GM04503 (cell line): ENCODE results near the gene LMBR1L.
"Not testable (repeated sequence)": the region's sequence is repeated elsewhere in the genome, so short reads cannot be mapped to it uniquely, and the experiment has no call there.

Experiments used
- DNase-seq: peaks from one replicate; pipeline ENCODE4 v3.0.0-alpha.2; 2012; ENCODE audit warnings: low read depth

Gene LMBR1L

DNA sequence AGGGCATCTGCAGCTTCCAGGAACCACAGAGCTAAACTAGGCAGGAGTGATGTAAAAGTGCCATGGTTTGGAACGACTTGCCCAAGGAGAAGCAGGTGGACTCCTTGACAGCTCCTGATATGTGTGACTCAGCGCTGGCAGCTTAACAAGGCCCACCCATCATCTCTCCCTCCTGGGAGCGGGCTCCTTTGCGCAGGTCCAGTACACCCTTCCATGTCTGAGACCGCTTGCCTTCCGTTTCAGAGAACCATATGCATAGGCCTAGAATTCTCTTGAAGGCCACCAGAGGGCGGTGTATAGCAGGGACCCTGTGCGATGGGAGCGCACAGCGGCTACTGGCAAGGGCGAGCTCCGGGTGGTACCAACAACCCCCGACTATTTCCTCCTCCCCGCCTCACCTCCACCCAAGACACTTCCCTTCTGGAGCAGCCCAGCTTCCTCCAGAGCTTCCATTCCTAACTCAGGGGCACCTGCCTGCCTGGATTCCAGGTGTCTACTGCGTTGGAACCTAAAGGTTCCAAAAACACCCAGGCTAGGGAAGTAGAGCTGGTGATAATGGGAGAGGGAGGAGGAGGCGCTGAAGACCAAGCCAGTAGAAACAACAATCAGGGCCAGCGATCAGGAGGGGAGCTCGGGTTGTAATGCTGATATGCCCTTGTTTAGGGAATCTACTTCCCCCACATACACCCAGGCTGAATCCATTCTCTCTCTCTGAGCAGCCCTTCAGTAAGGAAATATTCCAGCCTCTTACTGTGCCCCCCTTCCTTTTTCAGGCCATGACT lies 22.3 kb downstream of the LMBR1L start:
- DNase-seq: no peak

- DNase-seq: no peak
Measured at GRCh38 chr12:49086116-49086515, 24.5 kb downstream of the LMBR1L start.

DNA sequence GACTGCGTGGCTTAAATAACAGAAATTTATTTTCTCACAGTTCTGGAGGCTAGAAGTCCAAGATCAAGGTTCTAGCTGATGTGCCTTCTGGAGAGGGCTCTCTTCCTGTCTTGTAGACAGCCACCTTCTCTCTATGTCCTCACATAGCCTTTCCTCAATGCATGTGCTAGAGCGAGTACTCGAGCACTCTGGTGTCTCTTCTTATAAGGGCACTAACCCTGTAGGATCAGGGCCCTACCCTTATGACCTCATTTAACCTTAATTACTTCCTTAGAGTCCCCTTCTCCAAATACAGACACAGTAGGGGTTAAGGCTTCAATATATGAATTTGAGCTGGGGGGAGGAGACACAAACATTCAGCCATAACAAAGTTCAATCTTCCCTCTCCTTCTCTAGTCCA lies 26.2 kb downstream of the LMBR1L start:
- DNase-seq: no peak

DNA sequence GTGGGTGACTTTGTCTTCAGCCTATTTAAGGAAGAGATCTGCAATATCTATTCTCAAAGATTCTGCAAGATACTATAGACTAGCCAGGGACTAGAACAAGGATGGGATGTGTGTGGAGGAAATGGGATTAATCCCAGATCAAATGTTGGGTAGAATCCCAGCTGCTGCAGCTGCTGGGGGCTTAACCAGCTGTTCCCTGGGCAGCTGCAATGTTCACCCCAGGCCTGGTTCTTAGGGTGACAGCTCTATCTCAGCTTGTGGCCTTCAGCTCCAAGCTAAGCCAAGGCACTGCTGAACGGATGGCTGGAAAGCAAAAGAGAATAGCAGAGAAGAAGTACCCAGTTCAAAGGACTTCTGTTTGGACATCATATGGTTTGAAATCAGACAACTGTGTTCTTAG lies 30.9 kb downstream of the LMBR1L start:
- no peak for DNase-seq

DNA sequence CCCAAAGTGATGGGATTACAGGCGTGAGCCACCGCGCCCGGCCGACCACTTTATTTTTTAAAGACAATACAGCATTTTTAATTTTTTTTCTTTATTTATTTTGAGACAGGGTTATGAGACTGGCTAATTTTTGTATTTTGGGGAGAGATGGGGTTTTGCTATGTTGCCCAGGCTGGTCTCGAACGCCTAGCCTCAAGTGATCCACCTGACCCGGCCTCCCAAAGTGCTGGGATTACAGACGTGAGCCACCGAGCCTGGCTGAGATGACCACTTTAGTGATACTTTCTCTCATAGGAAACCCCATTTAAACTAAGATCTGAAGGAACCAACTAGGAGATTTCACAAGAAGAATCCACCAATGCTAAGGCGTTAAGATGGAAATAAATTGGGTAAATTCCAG lies 39.7 kb downstream of the LMBR1L start:
- no peak for DNase-seq

GRCh38 chr12:49069507-49070346 lies 40.9 kb downstream of the LMBR1L start, which contains the start of gene RHEBL1:
Gene RHEBL1 (minus strand): TSS chr12:49069979. CDS start chr12:49069785, 194 bp downstream.
- DNase-seq: peak; percentile 73

GRCh38 chr12:49068879-49069506 lies 41.7 kb downstream of the LMBR1L start:
- DNase-seq: no peak

- DNase-seq: no peak
Measured at GRCh38 chr12:49066120-49066519, 44.5 kb downstream of the LMBR1L start.

GRCh38 chr12:49064767-49065152 lies 45.9 kb downstream of the LMBR1L start:
- DNase-seq: no peak

- not testable (repeated sequence) for DNase-seq
Measured at GRCh38 chr12:49061916-49062315, 48.7 kb downstream of the LMBR1L start.

GRCh38 chr12:49061157-49061650 lies 49.4 kb downstream of the LMBR1L start:
- no peak for DNase-seq

GRCh38 chr12:49060237-49061156 lies 50.1 kb downstream of the LMBR1L start, which contains the start of gene KMT2D:
Gene KMT2D (minus strand): TSS chr12:49060794. CDS start chr12:49055324, 5,470 bp downstream.
- DNase-seq: peak; percentile 75

DNA sequence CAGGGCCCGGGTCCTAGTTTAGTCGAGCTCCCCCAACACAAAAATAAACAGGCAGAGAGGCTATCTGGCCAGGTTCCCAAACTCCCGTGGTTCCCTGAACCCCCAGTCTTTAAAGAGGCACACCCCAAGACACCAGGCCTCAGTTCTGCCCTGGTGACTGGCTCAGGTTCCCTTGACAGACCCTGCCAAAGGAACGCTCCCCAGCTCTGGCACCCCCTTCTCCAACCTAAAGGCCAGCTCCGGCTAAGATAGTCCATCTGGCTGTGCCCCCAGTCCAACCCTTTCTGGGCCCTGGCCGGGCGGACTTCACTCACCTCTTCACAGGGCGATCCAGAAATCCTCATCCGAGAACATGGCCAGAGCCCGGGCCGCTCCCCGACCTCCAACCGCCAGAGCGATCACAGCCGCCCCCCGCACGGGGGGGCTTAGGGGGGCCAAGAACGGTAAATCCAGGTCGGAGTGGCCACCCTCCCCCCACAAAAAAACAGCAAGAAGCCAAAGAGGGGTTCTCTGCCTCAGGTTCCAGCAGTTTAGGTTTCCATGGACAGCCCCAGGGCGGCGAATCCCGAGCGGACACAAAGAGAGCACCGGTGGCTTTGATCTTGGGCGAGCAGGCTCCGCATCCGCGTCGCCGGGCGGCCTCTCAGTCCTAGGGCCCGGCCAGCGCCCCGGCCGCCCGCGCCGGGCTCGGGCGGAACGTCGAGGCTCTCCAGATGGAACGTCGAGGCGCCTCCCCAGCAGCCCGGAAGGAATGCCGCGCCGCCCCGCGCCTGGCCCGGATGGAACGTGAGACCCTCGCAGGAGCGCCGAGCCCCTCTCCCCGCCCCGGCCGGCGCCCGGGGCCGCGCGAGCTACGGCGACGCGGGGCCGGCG lies 51.1 kb downstream of the LMBR1L start:
- DNase-seq: no peak

GRCh38 chr12:49059045-49059298 lies 51.7 kb downstream of the LMBR1L start:
- DNase-seq: no peak

GRCh38 chr12:49058366-49059044 lies 52.1 kb downstream of the LMBR1L start:
- DNase-seq: no peak

DNA sequence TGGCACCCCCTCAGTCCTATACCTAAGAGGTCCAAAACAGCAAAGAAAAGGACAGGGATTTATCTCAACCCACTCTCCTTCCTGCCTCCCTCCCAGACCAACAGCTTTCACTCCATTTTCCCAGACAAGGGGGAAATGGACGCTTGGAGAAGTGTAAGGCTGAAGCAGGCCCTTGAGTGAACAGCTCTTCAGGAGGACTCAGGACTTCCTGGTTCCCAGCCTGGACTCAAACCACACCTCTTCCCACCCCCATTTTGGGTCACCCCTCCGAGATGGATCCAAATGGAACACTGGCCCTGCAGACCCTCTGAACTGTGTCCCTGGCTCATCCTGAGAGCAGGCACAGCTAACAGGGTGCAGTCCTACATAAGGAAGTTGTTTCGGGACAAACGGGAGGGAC lies 52.8 kb downstream of the LMBR1L start:
- no peak for DNase-seq

DNA sequence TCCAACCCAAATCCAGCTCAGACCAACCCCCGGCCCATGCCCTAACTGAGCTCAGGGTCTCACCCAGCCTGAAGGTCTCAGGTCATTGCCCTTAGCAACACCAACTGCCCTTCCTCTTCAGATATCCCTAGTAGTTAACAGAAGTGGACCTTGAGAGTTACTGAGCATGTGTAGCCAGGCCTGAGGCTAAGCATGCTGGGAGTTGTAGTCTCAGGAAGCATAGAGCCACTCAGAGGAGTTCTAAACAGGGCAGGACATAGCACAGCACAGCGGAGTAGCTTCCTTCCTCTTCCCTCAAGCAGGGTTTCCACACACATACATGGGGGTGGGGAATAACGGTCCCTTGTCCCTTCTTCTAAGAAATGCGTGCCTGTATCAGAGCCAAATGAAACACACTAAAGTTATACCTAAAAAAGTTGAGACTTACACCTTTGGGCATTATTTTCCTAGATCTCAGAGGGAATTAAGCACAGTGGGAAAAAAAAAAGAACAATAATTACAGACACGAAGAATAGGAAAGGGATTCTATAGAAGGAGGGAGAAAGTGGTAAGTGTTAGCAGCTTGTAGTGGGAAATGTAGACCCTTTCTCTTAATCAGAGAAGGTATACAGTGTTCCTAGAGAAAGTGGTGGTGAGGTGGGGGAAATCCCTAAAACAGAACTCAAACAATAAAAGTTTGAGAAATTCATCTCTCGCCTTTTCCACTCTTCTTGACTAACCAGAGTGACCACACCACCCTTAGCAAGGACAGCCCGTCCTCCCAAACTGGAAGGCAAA lies 54.5 kb downstream of the LMBR1L start:
- DNase-seq: peak; percentile 51

DNA sequence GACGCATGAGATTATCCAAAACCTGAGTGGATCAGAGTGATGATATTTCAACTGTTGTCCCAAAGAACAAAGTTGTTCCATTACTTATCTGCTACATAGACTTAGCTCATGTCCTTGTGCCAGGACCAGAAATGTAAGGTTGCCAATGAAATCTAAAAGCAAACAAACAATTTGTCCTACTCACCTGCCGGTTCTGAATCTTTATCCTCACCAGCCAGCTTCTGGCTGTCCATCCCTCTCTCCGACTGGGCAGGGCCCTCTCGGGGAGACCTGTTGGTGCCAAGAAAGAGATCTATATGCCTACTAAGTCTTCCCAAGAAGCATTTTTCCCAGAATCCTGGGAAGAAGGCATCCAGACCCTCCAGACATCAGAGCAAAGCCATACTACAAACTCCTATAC lies 55.6 kb downstream of the LMBR1L start:
- DNase-seq: no peak

DNA sequence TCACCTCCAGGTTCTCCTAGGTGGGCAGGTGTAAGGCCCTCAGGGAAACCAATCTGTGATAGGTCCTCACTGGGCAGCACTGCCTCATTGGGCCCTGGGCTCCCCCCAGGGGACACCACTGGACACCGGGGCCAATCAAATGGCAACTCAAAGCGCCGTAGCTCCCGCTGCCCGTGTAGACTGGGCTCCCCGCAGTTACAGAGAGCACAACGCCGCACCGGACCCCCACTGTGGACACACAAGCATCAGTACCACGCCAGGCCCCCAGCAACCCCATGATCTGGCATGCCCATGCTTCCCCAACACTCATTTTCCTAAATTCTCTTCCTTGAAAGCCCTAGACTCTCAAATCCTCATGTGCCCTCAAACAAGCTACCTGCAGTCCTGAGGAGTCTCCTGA lies 56.1 kb downstream of the LMBR1L start:
- no peak for DNase-seq
